NCI-H2107 treated with DMSO at 0.1 percent for 48 hours (cell line): ENCODE measurements around the gene GNA15.

ENCODE experiments used
- DNase-seq: peaks from one replicate; lab custom pipeline; 2025; ENCODE audit not compliant: unreplicated experiment; lab: John Stamatoyannopoulos, UW

The GNA15 gene

GRCh38 chr19:3203805-3204645 lies 68.2 kb downstream of the GNA15 start:
- no peak for DNase-seq

- DNase-seq, result no peak
Measured at GRCh38 chr19:3204646-3205275, 68.9 kb downstream of the GNA15 start.

GRCh38 chr19:3206216-3206953 lies 70.6 kb downstream of the GNA15 start:
- DNase-seq, result no peak

GRCh38 chr19:3207461-3208242 lies 71.8 kb downstream of the GNA15 start:
- no peak for DNase-seq

- DNase-seq, result no peak
Measured at GRCh38 chr19:3208317-3209207, 72.7 kb downstream of the GNA15 start.

- no peak for DNase-seq
Measured at GRCh38 chr19:3210347-3211017, 74.6 kb downstream of the GNA15 start.

- DNase-seq, result no peak
Measured at GRCh38 chr19:3211191-3211590, 75.4 kb downstream of the GNA15 start.

GRCh38 chr19:3213159-3213558 lies 77.3 kb downstream of the GNA15 start:
- no peak for DNase-seq
